Left lung (tissue), 10 donors: ENCODE data around the gene ZNF219. TPM values are rescaled to one million over a fixed set of nuclear protein-coding genes. Genes with fewer than 3 reads are reported as not detected.

Experiments
- ATAC-seq: fragments of 200-7000 bp; cut with Tn5 transposase; one replicate; pipeline ENCODE4 v1.9.1; 2020; ENCODE audit warnings: moderate library complexity
- DNase-seq, 4 donors: peaks; one replicate each; pipeline ENCODE4 v3.0.0-alpha.2; 2013 to 2020
- H3K27ac ChIP-seq, 2 donors: fragments of 200-600 bp; sonication (generic) in 1 of 2; one replicate each; pipeline versions ENCODE4 v1.5.0 to v1.8.0; 2020 to 2021
- H3K27me3 ChIP-seq, 2 donors: fragments of 200-600 bp; sonication (generic) in 1 of 2; one replicate each; pipeline versions ENCODE4 v1.5.0 to v1.8.0; 2020 to 2021
- H3K36me3 ChIP-seq, 2 donors: fragments of 200-600 bp; sonication (generic) in 1 of 2; one replicate each; pipeline versions ENCODE4 v1.5.0 to v1.8.0; 2020 to 2021
- H3K4me1 ChIP-seq, 2 donors: fragments of 200-600 bp; one replicate each; pipeline ENCODE4 v1.8.0; 2021
- H3K4me3 ChIP-seq, 2 donors: fragments of 200-600 bp; sonication (generic) in 1 of 2; one replicate each; pipeline versions ENCODE4 v1.5.0 to v1.8.0; 2020 to 2021; ENCODE audit warnings: mild to moderate bottlenecking in 1 of 2
- H3K9me3 ChIP-seq, 2 donors: fragments of 200-600 bp; sonication (generic) in 1 of 2; one replicate each; pipeline versions ENCODE4 v1.5.0 to v1.8.0; 2020 to 2021
- CTCF ChIP-seq, 2 donors: fragments of 200-600 bp; sonication (generic) in 1 of 2; IDR thresholded peaks; one replicate each; pipeline versions ENCODE4 v1.5.0 to v1.8.0; 2021; ENCODE audit warnings: antibody characterized with exemption in 2 of 2
- intact Hi-C, 2 donors: fragments of 100-400 bp; cut with DNase I; formaldehyde crosslinking; loops; one replicate each; pipeline versions ENCODE4 v1.11.2 to v1.14.2; 2022
- polyA plus RNA-seq, 6 donors: library from polyadenylated mRNA; unstranded; fragments of 120-200 nt; gene quantifications; one replicate each; pipeline ENCODE4 v1.2.1, GENCODE V29; 2013; ENCODE audit not compliant: insufficient read length in 6 of 6
- total RNA-seq, 2 donors: library from RNA; stranded (reverse); fragmentation: NEBNext Ultra II Directional; extraction: Animal tissue kit (Norgen Biotek cat#: 25700); gene quantifications; one replicate each; pipeline ENCODE4 v1.2.1, GENCODE V29; 2021
- donor health status: DM: no; HTN: yes; CAD: no.
- donor health status: DM: no; HTN: no; CAD: no.

ZNF219 gene
- total and polyA plus RNA-seq, 8 donors, result 30.5 to 45.4 (median 35.7) TPM

- no peaks in the 10 kb centered on the region for H3K36me3 ChIP-seq
- DNase-seq (no peak), ATAC-seq (no peak)
- no peaks in the 10 kb centered on the region for H3K27me3 ChIP-seq
- intact Hi-C loops, result no loop called here
- H3K9me3 ChIP-seq, result no peaks in the 10 kb centered on the region
- H3K27ac ChIP-seq, result no peak overlapping the region
- TF ChIP-seq CTCF (IDR thresholded peaks at IDR 0.05), result no peak
- no peak overlapping the region for H3K4me3 ChIP-seq
- H3K4me1 ChIP-seq, result no peaks in the 10 kb centered on the region
Measured at GRCh38 chr14:21061347-21061668, 37.1 kb downstream of the ZNF219 start.

GRCh38 chr14:21060614-21061346 is 37.7 kb downstream of the ZNF219 start:
- Histone ChIP-seq H3K9me3 (no peaks in the 10 kb centered on the region), H3K36me3 (no peaks in the 10 kb centered on the region), H3K27me3 (no peaks in the 10 kb centered on the region), H3K4me1 (no peaks in the 10 kb centered on the region), H3K4me3 (no peak overlapping the region), H3K27ac (no peak overlapping the region)
- intact Hi-C loops, result no loop called here
- ATAC-seq, result no peak
- no peak for DNase-seq
- no peak for TF ChIP-seq CTCF (IDR thresholded peaks at IDR 0.05)

GRCh38 chr14:21059842-21060613 is 38.4 kb downstream of the ZNF219 start:
- Histone ChIP-seq H3K9me3 (no peaks in the 10 kb centered on the region), H3K36me3 (no peaks in the 10 kb centered on the region), H3K4me1 (no peaks in the 10 kb centered on the region), H3K27ac (no peak overlapping the region), H3K4me3 (no peak overlapping the region), H3K27me3 (no peaks in the 10 kb centered on the region)
- DNase-seq (no peak), ATAC-seq (no peak)
- intact Hi-C loops, result no loop called here
- no peak for TF ChIP-seq CTCF (IDR thresholded peaks at IDR 0.05)

GRCh38 chr14:21058903-21059302 is 39.6 kb downstream of the ZNF219 start:
- Histone ChIP-seq H3K27me3 (no peaks in the 10 kb centered on the region), H3K4me1 (no peaks in the 10 kb centered on the region), H3K9me3 (no peaks in the 10 kb centered on the region), H3K36me3 (no peaks in the 10 kb centered on the region), H3K4me3 (no peak overlapping the region), H3K27ac (no peak overlapping the region)
- ATAC-seq, result no peak
- TF ChIP-seq CTCF (IDR thresholded peaks at IDR 0.05), result no peak
- DNase-seq, result no peak
- intact Hi-C loops, result no loop called here

- ATAC-seq, result no peak
- intact Hi-C loops, result no loop called here
- Histone ChIP-seq H3K27ac (no peak within 1 kb of the TSS), H3K4me3 (no peak within 1 kb of the TSS), H3K4me1 (no peaks in the 10 kb centered on the region), H3K27me3 (no peaks in the 10 kb centered on the region), H3K9me3 (no peaks in the 10 kb centered on the region), H3K36me3 (no peaks in the 10 kb centered on the region)
- DNase-seq, result no peak
- TF ChIP-seq CTCF (IDR thresholded peaks at IDR 0.05), result no peak
Measured at GRCh38 chr14:21057803-21058675, 40.4 kb downstream of the ZNF219 start, which contains the start of gene RNASE8. TSS of gene RNASE8 (plus strand) at chr14:21057822. CDS start at chr14:21057893, 71 bp downstream.
